ENCODE data around the gene TMEM270.

The TMEM270 gene

DNA sequence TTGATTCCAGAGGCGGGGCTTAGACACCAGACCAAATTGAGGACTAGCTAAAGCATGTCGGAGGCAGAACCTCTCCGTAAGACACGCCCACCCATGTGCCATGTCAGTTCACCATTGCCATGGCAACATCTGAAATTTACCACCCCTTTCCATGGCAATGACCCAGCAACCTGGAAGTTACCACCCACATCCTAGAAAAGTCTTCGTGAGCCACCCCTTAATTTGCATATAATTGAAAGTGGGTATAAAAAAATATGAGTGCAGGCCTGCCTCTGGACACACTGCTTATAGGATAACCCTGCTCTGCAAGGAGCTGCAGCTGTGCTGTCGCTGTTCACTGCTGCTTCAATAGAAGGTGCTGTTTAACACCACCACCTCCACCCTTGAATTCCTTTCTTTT is 28.0 kb downstream of the TMEM270 start:
- no peak for DNase-seq (ENCODE audit: low spot score)

DNA sequence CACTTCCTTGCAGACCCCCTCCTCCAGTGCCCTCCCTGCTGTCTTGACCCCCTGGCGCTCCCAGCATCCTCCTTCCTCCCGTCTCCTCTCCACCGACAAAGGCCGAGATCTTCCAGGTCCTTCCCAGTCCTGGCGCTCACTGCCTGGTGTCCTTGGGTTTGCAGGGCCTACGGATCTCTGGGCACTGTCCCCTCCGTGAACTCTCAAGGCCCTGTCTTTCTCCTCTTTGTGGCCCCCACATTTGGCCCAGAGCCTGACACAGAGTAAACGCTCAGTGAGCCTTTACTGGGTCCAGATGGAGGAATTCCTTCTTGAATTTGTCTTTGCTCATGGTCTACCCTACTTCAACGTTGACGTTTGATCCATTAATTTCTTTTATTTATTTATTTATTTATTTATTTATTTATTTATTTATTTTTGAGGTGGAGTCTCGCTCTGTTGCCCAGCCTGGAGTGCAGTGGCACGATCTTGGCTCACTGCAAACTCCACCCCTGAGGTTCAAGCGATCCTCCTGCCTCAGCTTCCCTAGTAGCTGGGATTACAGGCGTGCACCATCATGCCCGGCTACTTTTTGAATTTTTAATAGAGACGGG is 29.7 kb downstream of the TMEM270 start:
- no peak for DNase-seq (ENCODE audit: low spot score)

DNA sequence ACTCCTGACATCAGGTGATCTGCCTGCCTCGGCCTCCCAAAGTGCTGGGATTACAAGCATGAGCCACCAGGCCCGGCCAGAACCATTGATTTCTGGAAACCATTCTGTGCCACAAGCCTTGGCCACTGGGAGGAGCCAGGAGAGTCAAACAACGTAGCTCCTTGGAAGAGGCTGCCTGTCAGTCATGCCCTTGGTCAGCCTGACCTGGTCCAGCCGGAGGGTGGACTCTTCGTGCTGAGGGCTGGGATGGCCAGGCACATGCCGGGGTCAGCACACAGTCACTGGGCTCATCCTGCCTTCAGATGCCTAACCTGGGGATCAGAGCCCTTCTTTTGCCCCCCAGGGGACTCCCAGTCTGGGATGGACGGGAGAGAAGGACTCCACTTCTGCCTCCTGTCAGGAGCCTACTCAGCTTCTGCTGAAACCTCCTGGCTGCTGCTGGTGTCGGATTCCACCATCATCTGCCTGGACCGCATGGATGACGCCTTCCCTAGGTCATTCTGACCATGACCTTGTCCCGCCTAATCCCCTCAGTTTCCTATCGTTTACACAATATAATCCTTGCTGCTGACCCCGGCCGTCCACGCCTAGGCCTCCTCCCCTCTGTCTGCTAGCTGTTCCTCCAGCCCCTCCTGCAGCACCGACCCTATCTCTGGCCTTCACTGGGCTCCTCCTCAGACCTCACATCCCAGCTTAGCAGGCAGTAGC is 30.4 kb downstream of the TMEM270 start:
- DNase-seq (ENCODE audit: low spot score): no peak

DNA sequence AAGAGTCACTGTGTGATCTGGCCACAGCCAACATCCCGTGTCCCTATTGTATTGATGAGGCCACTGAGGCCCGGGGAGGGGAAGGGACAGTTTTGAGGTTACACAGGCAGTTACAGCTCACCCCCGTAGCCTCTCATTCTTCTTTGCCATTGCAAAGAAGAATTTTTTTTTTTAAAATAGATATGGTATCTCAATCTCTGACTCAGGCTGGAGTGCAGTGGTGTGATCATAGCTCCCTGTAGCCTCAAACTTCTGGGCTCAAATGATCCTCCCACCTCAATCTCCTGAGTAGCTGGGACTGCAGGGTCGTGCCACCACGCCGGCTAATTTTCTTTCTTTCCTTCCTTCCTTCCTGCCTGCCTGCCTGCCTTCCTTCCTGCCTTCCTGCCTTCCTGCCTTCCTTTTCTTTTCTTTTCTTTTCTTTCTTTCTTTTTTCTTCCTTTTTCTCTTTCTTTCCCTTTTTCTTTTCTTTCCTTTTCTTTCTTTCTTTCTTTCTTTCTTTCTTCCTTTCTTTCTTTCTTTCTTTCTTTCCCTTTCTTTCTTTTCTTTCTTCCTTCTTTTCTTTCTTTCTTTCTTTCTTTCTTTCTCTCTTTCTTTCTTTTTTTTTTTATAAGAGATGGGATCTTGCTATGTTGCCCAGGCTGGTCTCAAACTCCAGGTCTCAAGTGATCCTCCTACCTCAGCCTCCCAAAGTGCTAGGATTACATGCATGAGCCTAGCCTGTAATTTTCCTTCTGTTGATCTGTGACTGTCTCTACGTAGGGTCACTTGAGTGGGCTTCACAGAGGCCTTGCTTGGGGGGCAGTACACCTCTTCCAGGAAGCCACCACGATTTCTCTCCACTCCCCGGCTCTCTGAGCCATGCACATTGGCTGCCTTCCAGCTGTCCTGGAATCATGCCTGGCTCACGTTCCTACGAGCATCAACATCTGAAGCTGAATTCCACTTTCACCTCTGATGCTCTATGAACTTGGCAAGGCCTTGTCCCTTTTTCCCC is 31.3 kb downstream of the TMEM270 start:
- no peak for DNase-seq (ENCODE audit: low spot score)

DNA sequence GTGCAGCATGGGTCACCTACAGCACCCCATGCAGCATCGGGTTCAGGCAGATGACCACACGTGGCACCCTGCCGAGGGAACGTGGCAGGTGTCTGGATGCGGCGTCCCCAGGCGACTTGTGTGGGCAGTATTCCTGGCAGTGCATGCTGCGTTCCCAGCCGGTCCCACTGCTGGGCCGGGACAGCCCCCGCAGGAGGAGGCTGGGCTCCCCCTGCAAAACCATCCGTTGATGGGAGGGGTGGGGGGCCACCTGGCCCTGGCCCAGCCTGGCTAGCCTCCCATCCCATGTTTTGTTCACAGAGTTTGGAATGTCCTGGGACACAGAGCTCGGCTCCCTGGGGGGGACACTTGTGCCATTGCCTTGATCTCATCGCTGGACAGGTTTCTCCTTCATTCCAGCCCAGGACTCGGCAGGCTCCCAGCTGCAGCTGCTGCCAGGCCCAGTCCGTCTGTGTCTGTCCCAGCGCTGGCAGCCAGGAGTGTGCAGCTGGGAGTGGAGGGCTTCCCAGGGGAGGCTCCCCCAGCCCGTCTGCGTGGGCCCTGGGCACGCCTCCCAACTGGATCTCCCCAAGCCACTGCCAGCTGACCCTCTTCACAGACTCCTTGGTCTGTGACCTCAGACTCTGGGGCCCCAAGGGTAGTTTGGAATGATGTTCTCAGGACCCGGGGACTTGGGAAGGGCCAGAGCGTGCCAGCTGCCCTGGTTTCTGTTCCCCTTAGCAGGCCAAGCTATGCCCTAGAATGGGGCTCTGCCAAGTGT is 32.6 kb downstream of the TMEM270 start:
- DNase-seq (ENCODE audit: low spot score): no peak

DNA sequence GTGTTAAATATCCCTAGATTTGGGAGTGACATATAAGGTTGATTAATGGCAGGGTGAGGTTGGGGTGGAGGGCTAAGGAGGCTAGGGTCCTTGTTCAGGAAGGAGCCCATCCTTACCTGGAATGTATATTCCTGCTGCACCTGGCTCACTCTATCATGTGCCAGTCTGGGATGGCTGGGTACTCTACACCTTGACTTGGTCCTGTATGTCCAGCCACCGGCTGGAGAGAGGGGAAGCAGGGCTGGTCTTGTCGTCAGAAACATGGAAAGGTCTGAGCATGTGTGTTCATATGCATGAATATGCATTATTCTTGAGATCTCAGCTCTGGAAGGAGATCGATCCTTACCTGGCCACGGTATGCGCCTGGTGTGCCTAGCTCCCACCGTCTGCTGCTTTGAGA is 33.2 kb downstream of the TMEM270 start:
- DNase-seq (ENCODE audit: low spot score): no peak

DNA sequence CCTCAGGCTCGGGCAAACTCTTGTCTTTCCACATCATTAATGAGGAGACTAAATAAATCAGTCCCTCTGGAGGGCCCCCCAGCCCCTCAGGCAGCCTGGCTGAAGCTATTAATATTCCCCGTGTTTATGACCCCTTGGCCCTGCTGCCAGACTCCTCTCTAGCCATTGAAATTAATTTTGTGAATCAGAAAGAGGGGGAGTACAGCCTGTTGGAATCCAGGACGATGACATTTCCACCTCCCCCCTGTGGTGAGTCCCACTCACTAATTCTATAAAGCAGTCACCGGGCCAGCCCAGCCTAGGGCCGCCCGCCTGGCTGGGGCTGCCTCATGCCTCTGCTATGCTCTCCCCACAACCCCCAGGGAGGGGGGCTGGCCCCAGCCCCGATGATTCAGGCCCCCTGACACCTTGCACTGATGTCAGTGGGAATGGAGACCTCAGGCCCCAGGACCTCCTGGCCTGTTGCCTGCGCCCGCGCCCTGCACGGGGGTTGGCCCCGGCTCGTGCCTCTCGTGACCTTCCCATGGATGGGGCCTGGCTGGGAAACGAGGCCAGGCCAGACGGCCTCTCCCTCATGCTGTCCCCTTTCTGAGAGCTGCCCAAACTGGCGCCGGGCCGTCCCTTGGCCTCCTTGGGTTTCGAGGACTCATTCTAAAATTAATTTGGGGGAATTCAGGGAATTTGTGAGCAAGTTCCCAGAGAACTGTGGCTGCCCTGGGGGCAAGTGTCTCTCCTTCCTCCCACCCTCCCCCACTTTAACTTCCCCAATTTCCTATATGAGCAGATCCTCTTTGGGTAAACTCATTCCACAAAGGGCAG is 34.0 kb downstream of the TMEM270 start:
- no peak for DNase-seq (ENCODE audit: low spot score)

DNA sequence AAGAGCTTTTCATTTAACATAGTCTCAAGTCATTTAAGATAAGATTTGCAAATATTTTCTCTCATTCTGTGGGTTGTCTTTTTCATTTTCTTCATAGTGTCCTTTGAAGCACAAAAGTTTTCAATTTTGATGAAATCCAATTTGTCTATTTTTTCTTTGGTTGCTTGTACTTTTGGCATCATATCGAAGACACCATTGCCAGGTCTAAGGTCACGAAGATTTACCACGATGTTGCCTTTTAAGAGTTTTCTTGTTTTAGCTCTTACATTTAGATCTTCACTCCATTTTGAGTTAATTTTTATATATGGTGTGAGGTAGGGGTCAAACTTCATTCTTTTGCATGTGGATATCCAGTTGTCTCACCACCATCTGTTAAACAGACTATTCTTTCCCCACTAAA is 34.7 kb downstream of the TMEM270 start:
- DNase-seq (ENCODE audit: low spot score): no peak

DNA sequence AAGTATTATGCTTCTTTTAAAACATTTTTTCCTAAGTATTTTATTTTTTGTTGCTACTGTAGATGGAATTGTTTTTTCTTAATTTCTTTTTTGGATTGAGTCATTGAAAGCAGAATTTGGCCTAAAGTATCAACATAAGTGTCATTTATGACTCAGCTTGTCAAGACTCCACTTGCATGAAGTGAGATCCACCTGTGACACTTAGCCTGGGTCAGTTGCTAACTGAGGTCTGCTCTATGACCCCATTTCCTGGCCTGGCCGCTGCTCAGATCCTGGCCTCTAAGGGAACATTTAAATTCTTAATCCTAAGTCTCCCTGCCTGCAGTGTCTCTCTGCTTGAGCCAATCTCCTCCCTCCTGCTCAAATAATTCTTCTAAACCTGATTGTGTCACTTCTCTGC is 35.5 kb downstream of the TMEM270 start:
- no peak for DNase-seq (ENCODE audit: low spot score)

DNA sequence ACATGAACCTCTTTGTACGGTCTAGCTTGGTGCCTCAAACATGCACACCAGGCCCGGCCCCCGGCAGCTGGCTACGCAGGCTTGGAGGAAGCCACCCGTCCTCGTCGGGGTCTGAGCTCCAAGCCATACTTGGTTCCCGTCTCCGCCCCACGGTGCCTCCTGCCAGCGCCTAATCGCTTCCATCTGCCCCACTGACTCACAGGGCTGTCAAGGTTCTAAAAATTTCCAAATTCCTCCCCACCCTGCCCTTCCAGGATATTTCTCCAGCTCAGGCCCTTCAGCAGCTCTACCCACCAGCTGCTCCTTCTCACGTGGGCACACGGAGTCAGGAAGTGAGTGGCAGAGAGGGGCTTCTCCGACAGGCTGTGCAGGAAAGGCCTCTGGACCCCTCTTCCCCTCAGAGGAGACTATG is 38.8 kb downstream of the TMEM270 start:
- no peak for DNase-seq (ENCODE audit: low spot score)

DNA sequence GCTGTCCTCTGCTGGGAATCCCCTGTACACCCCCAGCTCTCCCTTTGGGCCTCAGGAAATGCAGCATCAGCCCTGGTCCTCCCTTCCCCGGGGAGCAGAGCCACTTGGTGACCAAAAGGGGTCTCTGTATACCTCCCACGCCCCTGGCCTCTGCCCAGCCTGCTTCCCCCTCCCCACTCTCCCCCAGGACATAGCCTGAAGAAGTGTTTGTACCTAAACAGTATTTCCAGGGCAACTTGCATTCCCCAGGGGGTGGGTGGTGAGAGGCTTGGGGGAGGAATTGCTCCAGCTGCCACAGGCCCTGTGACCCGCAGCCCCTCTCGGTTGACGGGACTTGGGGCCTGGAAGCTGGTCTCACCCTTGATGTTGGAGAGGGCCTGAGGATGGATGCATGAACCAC is 39.3 kb downstream of the TMEM270 start:
- no peak for DNase-seq (ENCODE audit: low spot score)

DNA sequence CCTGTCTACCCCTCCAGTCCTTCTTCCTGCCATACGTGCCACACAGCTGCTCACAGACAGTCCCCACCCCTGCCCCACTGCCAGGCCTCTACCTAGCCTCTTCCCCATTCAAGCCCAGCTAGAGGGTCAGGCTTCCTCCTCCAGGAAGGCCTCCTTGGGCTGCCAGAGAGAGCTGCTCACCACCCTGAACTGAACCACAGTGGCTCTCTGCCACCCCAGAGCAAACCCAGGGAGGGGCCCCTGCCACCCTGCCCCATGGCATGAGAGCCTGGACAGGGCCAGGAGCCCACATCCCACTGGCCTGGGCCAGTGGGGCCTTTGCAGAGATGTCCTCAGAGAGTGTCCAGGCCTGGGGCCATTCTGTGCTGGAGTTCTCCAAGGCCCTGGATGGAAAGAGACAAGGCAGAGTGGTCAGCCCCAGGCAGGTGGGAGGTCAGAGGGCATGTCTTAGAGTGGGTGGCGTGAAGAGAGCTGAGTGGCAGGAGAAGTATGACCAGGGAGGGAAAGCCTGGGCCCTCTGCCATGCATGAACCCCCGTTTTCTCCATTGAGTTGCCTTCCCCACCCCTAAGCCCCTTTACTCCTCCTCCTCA is 40.4 kb downstream of the TMEM270 start:
- no peak for DNase-seq (ENCODE audit: low spot score)

DNA sequence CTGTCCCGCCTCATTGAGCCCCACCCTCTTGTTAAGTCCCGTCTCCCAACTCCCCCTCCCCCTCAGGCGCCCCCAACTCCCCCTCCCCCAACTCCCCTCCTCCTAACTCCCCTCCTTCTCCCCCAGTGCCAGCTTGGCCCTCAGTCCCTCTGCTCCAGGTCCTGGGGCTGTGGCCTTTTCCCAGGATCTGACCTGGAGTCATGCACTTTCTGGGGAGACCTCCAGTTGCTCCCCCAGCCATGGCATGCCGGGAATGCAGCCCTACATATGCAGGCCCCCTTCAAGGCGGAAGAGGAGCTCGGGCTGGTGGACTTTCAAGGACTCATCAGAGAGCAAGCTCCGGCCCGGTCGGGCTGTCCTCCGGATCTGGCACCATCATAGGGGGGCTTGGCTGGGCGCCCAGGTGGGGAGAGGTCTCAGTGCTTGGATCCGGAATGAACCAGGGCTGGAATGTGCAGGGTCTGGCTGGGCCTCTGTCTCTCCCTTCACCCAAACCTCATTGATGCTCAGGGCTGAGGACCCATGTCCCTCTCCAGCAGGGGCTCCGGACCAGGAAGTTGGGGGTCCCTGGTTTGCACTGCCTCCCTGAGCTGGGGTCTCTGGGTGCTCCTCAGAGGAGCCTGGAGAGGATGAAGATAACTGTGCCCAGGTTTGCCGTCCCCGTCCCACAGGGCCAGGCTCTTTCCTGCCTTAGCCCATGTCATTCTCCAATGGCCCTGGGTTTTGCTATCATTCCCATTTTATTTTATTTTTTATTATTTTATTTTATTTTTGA is 41.1 kb downstream of the TMEM270 start:
- no peak for DNase-seq (ENCODE audit: low spot score)

DNA sequence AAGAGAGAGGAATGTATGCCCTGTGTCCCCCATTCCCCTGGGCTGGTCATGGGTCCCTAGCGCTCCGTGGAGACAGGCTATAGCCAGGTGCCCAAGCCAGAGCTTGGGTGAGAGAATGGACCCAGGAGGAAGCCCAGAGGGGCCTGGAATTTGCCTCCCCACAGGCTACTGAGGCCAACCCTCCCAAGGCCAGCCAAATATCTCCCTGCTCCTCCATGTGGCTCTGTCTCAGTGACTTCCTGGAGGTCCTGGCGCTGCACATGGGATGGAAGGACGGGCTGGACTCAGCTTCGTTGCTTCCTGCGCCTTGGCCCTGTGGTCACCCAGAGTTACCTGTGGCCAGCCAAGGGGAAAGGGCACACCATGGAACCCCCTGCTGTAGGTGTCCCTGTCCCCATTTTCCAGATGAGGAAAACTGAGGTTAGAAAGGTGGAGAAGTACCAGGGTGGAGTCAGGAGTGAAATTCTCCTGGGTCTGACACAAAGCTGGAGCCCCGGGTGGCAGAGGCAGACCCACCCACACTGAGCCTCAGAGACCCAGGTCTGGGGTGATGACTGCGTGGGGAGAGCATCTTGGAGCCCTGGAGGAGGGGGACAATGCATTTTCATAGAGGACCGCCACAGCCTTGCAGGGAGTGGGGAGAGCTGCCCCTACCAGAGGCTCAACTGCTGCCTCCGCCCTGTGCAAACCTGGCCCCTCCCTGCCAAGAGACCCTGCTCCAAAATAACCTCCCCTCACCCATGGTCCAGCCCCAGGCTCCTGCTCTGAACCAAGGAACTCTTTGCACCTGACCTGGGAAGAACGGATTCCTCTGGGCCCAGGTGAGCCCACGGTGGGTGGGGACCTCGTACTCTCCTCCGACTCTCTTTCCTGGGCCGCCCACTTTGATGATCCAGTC is 42.6 kb downstream of the TMEM270 start:
- DNase-seq (ENCODE audit: low spot score): no peak

DNA sequence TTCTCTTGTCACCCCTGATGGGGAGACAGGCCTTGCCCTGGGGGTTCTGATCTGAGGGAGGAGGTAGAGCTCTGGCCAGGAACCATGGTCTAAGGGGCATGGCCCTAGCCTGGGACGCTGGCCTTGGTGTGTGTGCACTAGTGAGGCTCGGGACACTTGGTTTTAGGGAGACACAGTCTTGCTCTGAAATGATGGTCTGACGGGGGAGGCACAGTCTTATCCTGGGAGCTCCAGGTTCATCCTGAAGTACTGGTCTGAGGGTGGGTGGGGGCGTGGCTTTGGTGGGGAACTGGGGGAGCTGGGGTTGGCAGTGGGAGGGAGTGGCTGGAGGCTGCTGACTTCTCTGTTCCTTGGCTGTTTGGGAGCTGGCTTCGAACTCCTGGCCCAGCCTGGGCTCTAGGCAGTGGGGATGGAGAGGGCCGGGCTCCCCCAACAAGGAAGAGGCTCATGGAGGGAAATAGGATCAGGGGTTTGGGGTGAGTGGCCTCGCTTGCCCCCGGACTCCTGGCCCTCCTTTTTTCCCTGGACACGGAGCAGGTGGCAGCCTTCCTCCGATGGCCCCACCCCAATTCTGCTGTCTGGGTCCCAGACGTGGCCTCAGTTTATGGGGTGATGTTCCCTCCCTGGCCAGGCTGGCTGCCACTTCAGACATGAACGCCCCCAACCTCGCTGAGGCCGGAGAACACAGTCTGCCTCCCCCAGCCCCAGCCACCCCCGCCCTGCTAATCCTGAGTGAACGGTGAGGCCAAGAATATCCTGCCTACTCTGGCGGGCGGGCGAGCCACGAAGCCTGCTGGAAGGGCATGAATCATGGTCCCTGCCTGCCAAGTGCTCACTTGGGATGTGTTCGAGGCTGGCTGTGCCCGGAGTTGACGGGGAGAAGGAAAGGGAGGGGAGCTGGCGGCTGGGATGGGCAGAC is 43.5 kb downstream of the TMEM270 start:
- no peak for DNase-seq (ENCODE audit: low spot score)

DNA sequence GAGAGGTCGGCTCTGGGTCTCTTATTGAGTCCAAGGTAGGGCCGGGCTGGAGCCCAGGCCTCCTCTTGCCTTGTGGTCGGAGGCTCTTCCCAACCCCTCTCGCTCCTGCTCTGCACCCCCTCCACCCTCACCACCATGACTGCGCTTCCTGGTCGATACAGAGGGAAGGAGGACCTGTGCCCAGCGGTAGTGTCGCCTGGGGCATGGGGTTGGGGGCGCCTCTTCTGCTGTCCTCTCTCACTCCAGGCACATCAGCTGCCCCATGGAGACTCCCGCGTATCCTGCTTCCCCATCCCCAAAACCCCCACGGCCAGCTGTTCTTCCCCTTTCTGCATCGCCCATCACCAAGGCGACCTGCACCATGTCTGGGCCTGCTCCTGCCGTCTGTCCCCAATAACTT is 44.4 kb downstream of the TMEM270 start:
- no peak for DNase-seq (ENCODE audit: low spot score)

DNA sequence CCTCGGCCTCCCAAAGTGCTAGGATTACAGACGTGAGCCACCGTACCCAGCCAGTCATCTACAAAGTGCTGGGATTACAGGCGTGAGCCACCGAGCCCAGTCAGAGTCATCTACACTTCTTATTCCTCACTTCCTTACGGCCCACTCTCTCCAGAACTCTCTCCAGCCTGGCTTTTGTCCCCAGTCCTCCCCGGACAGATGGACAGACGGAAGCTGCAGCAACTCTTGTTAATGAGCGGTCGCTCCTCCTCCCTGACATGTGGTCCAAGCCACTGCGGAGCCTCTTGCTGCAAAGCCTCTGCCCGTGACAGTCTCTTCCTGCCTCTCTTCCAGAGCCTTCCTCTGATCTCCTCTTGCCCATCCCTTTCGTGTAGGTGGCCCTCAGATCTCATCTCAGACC is 45.9 kb downstream of the TMEM270 start:
- no peak for DNase-seq (ENCODE audit: low spot score)

DNA sequence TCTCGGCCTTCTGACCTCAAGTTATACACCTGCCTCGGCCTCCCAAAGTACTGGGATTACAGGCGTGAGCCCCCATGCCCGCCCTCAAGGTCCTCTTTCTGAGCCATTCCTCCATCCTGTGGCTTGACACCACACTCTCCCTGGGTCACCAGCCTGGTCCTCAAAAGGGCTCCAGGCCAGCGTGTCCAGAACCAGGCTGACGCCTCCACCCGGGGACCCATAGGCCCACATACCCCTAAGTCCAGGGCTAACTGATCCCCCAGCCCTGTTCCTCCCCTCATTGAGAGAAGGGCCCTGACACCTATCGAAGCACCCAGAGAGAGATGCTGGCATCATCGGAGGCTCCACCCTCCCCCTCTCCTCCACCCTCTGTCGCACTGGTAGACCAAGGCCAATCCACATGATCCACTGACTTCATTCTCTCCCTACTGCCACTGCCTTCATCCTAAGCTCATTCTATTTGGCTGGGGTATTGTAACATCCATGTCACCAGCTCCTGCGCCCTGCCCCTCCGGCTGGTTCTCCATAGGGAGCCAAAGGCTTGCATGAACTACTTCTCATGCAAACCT is 46.7 kb downstream of the TMEM270 start:
- no peak for DNase-seq (ENCODE audit: low spot score)

Data from COLO829 (cell line).